Measurements from ENCODE around the gene FAM200B. TPM values are rescaled to one million over a fixed set of nuclear protein-coding genes. Genes with fewer than 3 reads are reported as not detected.
A peak's percentile ranks its signal among the peaks of the same experiment; 100 is the strongest.

The FAM200B gene
- total RNA-seq, 4 donors from 2014 or later: 27.5 to 56.6 (median 38.3) TPM

DNA sequence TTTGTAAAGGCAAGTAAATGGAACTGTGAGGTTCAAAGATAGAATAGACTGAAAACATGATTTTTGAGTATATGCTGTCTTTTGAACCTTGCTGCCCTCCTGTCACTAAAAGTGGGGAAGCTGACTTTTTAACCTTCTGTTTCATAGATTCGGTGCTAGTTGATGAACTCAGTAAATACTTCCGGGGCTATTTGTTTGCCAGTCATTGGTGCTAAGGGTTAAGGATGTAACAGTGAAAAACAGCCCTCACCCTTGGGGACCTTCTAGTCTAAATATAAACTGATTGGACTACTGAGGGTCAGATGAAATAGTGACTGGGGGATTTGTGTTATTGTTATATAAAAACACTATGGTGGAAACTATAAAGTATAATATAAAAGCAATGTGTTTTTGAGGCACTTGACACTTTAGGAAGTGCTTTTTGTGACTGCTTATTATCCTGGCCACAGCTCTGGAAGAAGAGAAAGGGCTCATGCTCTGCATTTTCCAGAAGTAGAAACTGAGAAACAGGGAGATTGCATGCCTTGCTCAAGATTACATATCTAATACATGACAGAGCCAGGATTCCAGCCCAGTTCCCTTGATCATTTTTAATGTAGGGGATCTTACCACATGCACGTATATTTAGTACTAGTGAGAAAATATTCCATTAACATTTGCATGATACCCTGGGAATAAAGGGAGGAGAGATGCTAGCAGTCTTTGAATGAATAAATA lies 25.2 kb downstream of the FAM200B start:
- DNase-seq (ENCODE audit: low spot score) (no peak), ATAC-seq (ENCODE audit: low FRiP score) (peak; percentile 41)
- TF ChIP-seq, protein P1, sequence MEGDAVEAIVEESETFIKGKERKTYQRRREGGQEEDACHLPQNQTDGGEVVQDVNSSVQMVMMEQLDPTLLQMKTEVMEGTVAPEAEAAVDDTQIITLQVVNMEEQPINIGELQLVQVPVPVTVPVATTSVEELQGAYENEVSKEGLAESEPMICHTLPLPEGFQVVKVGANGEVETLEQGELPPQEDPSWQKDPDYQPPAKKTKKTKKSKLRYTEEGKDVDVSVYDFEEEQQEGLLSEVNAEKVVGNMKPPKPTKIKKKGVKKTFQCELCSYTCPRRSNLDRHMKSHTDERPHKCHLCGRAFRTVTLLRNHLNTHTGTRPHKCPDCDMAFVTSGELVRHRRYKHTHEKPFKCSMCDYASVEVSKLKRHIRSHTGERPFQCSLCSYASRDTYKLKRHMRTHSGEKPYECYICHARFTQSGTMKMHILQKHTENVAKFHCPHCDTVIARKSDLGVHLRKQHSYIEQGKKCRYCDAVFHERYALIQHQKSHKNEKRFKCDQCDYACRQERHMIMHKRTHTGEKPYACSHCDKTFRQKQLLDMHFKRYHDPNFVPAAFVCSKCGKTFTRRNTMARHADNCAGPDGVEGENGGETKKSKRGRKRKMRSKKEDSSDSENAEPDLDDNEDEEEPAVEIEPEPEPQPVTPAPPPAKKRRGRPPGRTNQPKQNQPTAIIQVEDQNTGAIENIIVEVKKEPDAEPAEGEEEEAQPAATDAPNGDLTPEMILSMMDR (IDR thresholded peaks at IDR 0.05): no peak

DNA sequence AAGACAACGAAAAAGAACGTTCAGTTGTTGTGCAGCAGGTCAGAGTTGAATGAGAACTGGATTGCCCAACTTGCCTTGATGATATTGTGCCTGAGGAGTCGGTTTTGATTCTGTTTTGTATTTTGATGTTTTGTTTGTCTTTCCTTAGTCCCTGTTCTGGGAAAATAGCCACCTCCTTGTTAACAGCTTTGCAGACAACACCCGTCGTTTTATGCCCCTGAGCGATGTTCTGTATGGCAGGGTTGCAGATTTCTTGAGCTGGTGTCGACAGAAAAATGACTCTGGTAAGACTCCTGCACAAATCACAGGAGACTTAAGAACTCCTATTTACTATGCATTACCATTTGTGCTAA lies 25.7 kb downstream of the FAM200B start:
- no peak for DNase-seq (ENCODE audit: low spot score)
- ATAC-seq (ENCODE audit: low FRiP score): no peak
- TF ChIP-seq, protein P1 (IDR thresholded peaks at IDR 0.05): no peak

DNA sequence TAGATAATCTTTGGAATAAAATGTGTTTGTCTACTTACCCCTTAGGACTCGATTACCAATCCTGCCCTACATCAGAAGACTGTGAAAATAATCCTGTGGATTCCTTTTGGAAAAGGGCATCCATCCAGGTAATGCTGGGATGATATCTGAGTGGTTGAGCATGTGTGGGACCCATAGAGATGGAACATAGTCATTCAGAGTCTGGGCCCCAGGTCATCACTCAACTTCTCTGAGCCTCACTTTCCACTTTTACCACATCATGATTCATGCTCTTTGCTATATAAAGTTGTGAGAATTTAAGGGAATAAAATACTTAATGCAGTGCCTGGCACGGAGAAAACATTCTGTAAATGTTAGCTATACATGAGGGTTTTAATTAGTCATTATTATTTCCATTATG lies 30.1 kb downstream of the FAM200B start:
- no peak for DNase-seq (ENCODE audit: low spot score)
- ATAC-seq (ENCODE audit: low FRiP score): no peak
- TF ChIP-seq, protein P1 (IDR thresholded peaks at IDR 0.05): no peak

DNA sequence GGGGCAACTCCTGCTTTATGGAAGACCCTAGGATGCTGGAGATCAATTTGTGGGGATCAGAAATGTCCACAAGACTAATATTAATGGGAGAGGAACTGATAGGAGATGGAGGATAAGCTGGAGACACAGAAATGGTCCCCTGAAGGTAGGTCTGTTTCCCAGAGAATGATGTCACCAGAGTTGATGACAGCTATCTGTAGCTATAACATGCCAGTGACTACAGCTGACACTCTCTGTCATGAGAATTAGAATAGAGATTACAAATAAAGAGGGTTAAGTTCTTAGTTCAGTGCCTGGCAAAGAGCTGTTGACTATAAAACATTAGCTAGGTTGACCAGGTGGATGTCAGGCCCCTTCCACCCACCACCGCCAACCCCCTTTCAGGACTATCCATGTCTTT lies 30.6 kb downstream of the FAM200B start:
- no peak for DNase-seq (ENCODE audit: low spot score)
- no peak for ATAC-seq (ENCODE audit: low FRiP score)
- TF ChIP-seq, protein P1 (IDR thresholded peaks at IDR 0.05): no peak

DNA sequence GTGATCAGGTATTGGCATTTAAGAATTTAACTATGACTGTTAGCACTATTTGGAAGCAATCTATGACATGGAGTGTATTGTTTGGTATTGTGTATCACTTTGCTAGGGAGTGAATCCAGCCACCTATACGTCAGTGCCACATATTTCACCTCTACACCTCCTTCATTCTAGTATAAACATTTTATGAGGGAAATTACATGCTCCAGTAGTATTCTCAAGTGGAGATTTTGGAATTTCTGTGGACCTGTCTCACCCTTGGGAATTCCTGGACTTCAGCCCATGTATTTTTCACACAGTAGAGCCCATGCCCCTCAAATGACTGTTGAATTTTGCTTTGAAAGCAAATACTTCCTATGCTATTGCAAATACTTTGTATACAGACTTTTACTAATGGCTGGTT lies 32.5 kb downstream of the FAM200B start:
- DNase-seq (ENCODE audit: low spot score) (no peak), ATAC-seq (ENCODE audit: low FRiP score) (no peak)
- TF ChIP-seq, protein P1 (IDR thresholded peaks at IDR 0.05): no peak

DNA sequence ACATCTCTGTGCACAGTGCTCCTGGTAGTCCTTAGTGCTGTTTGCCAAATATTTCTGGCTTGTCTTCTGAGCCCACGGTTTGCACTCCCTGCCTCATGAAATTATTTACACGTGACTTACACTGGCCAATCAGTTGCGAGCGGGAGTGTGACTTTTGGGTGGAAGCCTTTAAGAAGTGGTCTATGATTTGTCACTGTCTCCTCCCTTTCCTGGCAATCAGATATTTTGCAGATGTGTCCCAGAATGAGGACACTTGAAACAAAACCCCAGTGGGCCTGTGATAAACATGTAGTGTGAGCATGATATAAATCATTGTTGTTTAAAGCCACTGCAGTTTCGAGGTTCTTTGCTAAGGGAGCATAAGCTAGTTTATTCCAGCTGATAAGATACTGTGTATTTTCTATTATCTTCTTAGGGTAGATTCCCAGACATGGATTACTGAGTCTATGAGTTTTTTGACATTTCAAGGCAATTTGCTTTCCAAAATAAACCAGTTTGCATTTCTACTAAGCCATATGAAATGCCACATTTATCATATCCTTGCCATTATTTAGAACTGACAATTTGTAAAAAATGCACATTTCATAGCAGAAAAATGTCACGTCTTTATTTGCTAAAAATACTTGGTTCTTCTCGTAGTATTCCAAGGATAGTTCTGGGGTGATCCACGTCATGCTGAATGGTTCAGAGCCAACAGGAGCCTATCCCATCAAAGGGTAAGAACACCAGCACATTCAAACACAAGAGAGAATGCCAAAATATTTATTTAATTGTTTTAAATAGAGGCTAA lies 33.2 kb downstream of the FAM200B start:
- DNase-seq (ENCODE audit: low spot score): no peak
- TF ChIP-seq, protein P1 (IDR thresholded peaks at IDR 0.05): no peak
- ATAC-seq (ENCODE audit: low FRiP score): no peak

DNA sequence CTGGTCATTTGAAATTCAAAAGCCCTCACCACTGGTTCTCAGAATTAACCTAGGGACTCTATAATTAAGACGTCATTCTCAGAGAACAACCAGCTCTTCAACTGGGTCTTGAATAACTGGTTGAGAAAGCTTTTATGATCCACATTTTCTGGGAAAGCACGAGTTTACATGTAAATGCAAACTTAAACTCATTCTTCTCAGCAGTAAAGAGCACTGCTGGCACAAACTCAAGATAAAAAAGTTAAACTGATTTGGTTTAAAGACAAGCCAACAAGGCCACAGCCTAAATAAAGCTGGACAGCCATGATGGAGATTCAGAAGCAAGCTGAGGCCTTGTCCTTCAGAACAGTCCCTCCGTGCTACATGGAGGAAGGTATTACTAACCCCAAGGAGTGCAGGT lies 34.5 kb downstream of the FAM200B start:
- DNase-seq (ENCODE audit: low spot score): no peak
- TF ChIP-seq, protein P1 (IDR thresholded peaks at IDR 0.05): no peak
- no peak for ATAC-seq (ENCODE audit: low FRiP score)
